Effector memory CD4-positive, alpha-beta T cell (primary cell): ENCODE measurements around the gene PRPF38B.
"Not testable (repeated sequence)": the region's sequence is repeated elsewhere in the genome, so short reads cannot be mapped to it uniquely, and the experiment has no call there.

Experiments used
- DNase-seq, 3 donors: peaks; one replicate each; pipeline ENCODE4 v3.0.0-alpha.2; 2020
- H3K27ac ChIP-seq: 2 replicates; pipeline ENCODE4 v1.7.0; 2013; ENCODE audit warnings: mild to moderate bottlenecking, low read length, moderate library complexity; ENCODE audit not compliant: insufficient read depth, poor library complexity, severe bottlenecking
- H3K27me3 ChIP-seq: replicated peaks from 2 replicates; pipeline ENCODE4 v1.7.0; 2013; ENCODE audit warnings: mild to moderate bottlenecking, low read length; ENCODE audit not compliant: insufficient read depth, control insufficient read depth, poor library complexity, severe bottlenecking
- H3K36me3 ChIP-seq: 2 replicates; pipeline ENCODE4 v1.7.0; 2013; ENCODE audit warnings: mild to moderate bottlenecking, low read length, moderate library complexity; ENCODE audit not compliant: control insufficient read depth, insufficient read depth
- H3K4me1 ChIP-seq: 2 replicates; pipeline ENCODE4 v1.7.0; 2013; ENCODE audit warnings: low read length, mild to moderate bottlenecking; ENCODE audit not compliant: control insufficient read depth, insufficient read depth, poor library complexity, severe bottlenecking
- H3K4me3 ChIP-seq: 2 replicates; pipeline ENCODE4 v1.7.0; 2013; ENCODE audit warnings: low read length, low read depth, mild to moderate bottlenecking; ENCODE audit not compliant: insufficient read depth, poor library complexity, severe bottlenecking
- H3K9me3 ChIP-seq: 2 replicates; pipeline ENCODE4 v1.7.0; 2013; ENCODE audit warnings: mild to moderate bottlenecking, low read length, moderate library complexity; ENCODE audit not compliant: control insufficient read depth

PRPF38B gene

DNA sequence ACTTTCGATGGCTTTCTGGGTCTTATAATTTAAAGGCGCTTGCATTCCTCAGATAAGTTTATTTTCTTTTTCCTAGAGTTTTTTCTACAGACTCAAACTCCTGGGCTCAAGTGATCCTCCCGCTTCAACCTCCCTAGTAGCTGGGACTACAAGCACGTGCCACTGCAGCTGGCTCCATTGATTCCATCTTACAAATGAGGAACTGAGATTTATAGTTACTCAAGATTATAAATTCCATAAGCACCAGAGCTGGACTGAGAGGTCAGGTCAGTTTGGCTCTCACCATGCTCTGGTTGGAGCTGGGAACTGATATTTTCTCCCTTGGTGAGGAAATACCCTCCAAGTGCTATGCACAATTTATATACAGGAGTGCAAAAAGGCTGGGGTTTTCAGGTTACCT is 13.4 kb upstream of the PRPF38B start:
- DNase-seq = no peak
- no peaks in the 10 kb centered on the region for H3K27me3 ChIP-seq
- H3K27ac ChIP-seq = no peak overlapping the region
- H3K4me3 ChIP-seq = no peak overlapping the region
- peaks cover 6% of the 10 kb centered on the region for H3K4me1 ChIP-seq
- no peaks in the 10 kb centered on the region for H3K36me3 ChIP-seq
- H3K9me3 ChIP-seq = no peaks in the 10 kb centered on the region

DNA sequence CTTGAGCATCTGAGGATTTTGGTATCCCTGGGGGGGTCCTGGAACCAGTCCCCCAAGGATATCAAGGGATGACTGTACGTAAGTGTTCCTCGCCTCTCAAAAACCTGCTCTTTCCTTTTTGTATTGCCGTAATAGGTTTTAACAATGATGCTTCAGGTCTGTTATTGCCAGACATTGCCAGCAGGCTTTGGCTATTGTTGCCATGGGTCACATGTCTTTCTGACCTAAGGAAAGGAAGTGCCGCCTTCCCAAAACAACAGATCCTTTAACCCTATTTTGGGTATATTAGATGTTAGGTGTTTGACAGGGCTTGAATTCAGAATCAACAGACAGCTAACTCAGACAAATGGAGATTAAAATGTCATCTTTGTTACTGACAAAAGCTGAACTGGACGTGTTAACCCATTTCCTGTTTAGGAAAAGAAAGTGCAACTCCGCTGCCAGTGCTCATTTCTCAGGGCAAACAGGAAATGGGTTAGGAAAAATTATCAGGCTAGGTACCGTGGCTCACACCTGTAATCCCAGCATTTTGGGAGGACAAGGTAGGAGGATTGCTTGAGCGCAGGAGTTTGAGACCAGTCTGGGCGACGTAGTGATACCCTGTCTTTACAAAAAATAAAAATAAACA is 12.4 kb upstream of the PRPF38B start:
- no peak for DNase-seq
- Histone ChIP-seq H3K27ac (no peak overlapping the region), H3K4me3 (no peak overlapping the region), H3K9me3 (no peaks in the 10 kb centered on the region), H3K27me3 (no peaks in the 10 kb centered on the region), H3K4me1 (peaks cover 6% of the 10 kb centered on the region), H3K36me3 (no peaks in the 10 kb centered on the region)

DNA sequence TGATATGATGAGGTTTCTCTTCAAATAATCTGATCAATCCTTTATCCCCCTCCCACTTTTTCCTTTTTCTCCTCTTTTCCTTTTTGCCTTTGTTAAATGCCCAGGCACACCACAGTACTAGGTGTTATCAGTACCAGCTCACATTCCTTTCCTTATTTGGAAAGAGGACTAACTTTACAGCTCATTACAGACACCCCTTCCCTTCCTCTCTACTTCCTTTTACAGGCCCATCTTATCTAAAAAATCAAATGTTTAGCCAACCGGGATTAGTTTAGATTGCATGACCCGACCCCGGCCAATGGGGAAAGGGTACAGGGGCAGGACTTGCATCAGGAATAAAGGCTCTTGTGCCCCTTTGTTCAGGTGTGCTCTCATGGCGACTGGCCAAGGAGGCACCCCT is 10.4 kb upstream of the PRPF38B start:
- H3K4me1 ChIP-seq, H3K4me3 ChIP-seq, H3K27me3 ChIP-seq, DNase-seq, H3K27ac ChIP-seq, H3K9me3 ChIP-seq, H3K36me3 ChIP-seq: not testable (repeated sequence)

DNA sequence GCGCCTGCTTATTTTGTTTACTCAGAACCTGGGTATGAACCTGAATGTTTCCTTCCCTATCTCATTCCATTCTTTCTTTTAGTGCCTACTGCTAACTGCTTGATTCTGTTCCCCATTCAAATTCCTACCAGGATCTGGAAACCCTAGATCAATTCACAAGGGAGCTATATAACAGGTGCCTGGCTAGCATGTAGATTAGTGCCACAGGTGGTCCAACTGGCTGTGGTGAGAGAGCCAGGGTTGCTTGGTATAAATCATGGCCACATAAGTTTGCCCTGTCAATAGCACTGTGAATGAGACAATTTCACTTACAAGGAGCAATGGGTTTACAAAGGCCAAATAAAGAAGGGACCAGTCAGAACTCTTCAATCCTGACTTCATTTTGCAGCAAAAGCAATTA is 6.6 kb upstream of the PRPF38B start:
- no peak overlapping the region for H3K27ac ChIP-seq
- DNase-seq = no peak
- no peaks in the 10 kb centered on the region for H3K27me3 ChIP-seq
- H3K4me1 ChIP-seq = no peaks in the 10 kb centered on the region
- H3K9me3 ChIP-seq = no peaks in the 10 kb centered on the region
- H3K4me3 ChIP-seq = no peak overlapping the region
- H3K36me3 ChIP-seq = no peaks in the 10 kb centered on the region

DNA sequence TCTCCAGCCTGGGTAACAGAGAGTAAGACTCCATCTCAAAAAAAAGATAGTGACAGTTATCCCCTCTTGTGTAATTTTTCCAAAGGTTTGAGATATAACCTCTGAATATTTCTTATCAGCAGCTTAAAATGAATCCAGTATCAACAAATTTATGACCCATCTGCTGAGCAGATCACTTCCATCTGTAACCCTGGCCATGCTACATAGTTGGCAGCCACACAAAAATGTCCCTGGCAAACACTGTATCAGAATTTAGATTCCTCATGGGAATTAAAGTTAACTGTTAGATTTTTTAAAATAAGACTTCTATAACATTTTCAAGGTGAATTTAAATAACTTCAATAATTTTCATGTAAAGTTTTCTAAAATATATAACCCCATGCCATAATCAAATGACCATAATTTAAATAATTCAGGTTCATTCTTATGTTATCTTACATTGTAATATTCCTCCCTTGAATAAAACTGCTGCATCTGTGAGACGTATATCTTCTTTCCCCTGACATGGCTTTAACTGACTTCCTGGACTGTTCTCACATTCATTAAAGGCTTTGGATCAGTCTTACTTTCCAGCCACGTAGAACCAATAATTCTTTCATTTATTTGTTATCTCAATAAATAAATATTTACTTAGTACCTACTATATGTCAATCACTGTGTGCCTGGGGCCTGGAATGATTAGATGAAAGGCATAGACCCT is 5.3 kb upstream of the PRPF38B start:
- Histone ChIP-seq H3K4me1 (no peaks in the 10 kb centered on the region), H3K27ac (no peak overlapping the region), H3K36me3 (no peaks in the 10 kb centered on the region), H3K4me3 (no peak overlapping the region), H3K27me3 (no peaks in the 10 kb centered on the region), H3K9me3 (no peaks in the 10 kb centered on the region)
- no peak for DNase-seq

DNA sequence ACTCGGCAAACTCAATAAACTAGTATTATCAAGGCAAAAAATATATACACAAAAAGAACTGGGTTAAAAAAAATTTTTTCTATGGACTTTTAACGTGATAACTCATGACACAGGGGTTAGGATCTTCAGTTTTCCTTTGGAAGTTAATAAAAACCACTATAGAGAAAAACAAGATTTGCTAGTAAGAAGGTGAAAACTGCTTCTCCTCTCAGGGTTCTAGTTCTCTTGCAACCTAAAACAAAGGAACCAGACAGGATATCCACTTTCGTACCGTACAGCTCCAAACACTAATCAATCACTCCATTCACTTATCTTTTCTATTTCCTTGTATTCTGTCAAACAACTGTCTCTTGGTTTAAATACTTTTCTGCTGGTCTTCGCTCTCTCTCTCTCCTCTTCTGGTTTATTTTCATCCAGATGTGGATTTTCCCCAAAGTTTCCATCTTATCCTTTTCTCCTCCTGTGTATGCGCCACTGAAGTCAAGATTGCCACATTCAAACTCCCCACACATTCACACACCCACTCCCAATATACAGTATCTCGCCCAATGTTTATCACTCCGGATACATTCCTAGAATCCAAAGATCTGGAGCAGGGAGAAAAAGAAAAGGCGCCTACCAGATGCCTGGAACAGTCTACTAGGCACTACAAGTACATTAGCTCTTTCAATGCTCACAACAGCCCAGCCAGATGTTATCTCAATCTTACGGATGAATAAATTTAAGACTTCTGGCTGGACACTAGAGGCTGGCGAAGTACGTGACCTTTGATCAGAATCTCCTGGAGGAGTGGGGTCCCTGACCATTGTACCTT is 775 bp upstream of the PRPF38B start:
- no peaks in the 10 kb centered on the region for H3K27me3 ChIP-seq
- H3K4me3 ChIP-seq = peak overlapping the region; percentile 65

DNA sequence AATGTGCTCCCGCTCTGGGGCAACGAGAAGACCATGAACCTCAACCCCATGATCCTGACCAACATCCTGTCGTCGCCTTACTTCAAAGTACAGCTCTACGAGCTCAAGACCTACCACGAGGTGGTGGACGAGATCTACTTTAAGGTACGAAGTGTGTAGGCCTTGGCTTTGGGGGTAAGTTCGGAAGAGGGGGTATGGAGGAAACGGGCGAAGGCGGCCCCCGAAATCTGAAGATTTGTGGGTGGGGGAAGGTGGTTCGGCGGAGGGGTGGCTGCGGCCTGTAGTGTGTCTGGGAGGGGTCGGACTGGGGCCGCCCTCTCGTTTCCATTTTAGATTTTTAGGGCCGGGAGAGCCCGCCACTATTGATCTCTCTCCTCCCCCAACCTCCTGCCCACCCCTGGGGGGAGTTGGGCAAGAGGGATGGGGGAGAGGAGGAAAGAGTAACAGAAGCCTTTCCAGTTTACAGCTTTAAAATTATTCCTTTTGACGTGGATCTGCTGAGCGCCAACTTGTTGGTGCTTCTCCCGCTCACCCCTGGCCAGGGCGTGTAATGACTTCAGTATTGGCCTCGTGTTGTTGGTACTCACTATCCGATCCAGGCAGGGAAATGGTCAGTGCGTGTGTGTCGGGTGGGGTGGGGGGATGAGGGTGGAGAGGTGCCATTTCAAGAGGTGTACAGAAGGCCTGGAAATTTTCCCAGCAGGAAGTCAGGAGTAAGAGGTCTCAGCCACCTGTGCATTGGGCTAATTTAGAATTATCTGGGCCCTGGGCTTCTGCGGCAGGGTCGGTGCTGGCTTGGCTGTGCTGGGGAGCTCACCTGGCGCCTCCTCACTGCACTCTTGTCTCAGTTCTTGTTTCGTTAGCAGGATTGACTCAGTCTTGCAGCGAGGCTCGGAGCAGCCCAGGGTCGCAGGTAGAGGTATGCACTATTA is 880 bp downstream of the PRPF38B start:
- peak overlapping the region; percentile 65 for H3K4me3 ChIP-seq
- H3K9me3 ChIP-seq = no peaks in the 10 kb centered on the region
- peaks cover 18% of the 10 kb centered on the region for H3K36me3 ChIP-seq
- H3K27me3 ChIP-seq = no peaks in the 10 kb centered on the region
- peak overlapping the region; percentile 97 for H3K27ac ChIP-seq
- peak in 2 of 3 donors; percentile 78 for DNase-seq
- peaks cover 21% of the 10 kb centered on the region for H3K4me1 ChIP-seq

More for the DNA sequence above, 775 bp upstream of the PRPF38B start:
- H3K27ac ChIP-seq = peak overlapping the region; percentile 97
- H3K36me3 ChIP-seq = peaks cover 2% of the 10 kb centered on the region
- DNase-seq = no peak
- peaks cover 9% of the 10 kb centered on the region for H3K4me1 ChIP-seq
- H3K9me3 ChIP-seq = no peaks in the 10 kb centered on the region

DNA sequence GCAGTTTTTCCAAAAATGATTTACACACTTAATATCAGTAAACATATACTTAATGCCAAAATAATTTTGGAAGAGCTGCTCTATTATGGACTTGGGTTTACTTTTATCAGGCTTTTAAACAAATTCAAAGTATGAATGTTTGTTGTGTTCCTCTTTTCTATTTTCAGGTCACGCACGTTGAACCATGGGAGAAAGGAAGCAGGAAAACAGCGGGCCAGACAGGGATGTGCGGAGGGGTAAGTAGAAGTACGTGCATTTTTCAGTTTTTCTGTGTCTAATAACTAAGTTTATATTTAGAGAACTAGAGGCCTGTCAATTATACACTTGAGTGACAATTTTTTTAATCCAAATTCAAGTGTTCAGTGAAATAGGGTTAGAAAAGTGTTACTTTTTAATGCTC is 3.4 kb downstream of the PRPF38B start:
- no peak for DNase-seq
- Histone ChIP-seq H3K27me3 (no peaks in the 10 kb centered on the region), H3K4me1 (peaks cover 22% of the 10 kb centered on the region), H3K27ac (peak overlapping the region; percentile 18), H3K4me3 (no peak overlapping the region), H3K9me3 (no peaks in the 10 kb centered on the region), H3K36me3 (peaks cover 40% of the 10 kb centered on the region)

DNA sequence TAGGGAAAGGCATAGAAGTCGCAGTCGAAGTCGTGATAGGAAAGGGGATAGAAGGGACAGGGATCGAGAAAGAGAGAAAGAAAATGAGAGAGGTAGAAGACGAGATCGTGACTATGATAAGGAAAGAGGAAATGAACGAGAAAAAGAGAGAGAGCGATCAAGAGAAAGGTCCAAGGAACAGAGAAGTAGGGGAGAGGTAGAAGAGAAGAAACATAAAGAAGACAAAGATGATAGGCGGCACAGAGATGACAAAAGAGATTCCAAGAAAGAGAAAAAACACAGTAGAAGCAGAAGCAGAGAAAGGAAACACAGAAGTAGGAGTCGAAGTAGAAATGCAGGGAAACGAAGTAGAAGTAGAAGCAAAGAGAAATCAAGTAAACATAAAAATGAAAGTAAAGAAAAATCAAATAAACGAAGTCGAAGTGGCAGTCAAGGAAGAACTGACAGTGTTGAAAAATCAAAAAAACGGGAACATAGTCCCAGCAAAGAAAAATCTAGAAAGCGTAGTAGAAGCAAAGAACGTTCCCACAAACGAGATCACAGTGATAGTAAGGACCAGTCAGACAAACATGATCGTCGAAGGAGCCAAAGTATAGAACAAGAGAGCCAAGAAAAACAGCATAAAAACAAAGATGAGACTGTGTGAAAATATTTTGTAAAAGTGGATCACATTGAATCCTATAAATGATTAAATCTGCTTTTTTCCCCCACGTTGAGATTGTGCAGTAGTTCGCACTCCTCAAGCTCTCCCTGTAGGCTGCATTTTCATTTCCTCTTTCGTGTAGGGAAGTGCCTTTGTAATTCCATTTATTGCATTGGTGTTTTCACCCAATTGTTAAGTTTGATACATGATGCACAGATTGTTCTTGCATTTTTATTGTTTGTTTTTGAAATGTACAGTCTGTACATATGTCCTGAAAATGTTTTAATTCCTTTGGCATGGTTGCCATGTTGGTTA is 7.5 kb downstream of the PRPF38B start:
- Histone ChIP-seq H3K27ac (peak overlapping the region; percentile 58), H3K4me3 (no peak overlapping the region), H3K27me3 (no peaks in the 10 kb centered on the region), H3K36me3 (peaks cover 43% of the 10 kb centered on the region), H3K9me3 (no peaks in the 10 kb centered on the region), H3K4me1 (peaks cover 25% of the 10 kb centered on the region)
- no peak for DNase-seq
